ENCODE results near the gene MDFIC2.

GRCh38 chr3:70185661-70186060, 126.8 kb downstream of the MDFIC2 start:
- TF ChIP-seq CTCF (IDR thresholded peaks at IDR 0.05; ENCODE audit: low read length) (no peak), EZH2 (IDR thresholded peaks at IDR 0.05; ENCODE audit: borderline replicate concordance, low read length) (no peak)
